ENCODE measurements around the gene UST.

- TF ChIP-seq, protein P1, sequence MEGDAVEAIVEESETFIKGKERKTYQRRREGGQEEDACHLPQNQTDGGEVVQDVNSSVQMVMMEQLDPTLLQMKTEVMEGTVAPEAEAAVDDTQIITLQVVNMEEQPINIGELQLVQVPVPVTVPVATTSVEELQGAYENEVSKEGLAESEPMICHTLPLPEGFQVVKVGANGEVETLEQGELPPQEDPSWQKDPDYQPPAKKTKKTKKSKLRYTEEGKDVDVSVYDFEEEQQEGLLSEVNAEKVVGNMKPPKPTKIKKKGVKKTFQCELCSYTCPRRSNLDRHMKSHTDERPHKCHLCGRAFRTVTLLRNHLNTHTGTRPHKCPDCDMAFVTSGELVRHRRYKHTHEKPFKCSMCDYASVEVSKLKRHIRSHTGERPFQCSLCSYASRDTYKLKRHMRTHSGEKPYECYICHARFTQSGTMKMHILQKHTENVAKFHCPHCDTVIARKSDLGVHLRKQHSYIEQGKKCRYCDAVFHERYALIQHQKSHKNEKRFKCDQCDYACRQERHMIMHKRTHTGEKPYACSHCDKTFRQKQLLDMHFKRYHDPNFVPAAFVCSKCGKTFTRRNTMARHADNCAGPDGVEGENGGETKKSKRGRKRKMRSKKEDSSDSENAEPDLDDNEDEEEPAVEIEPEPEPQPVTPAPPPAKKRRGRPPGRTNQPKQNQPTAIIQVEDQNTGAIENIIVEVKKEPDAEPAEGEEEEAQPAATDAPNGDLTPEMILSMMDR (IDR thresholded peaks at IDR 0.05): no peak
- TF ChIP-seq POLR2A (IDR thresholded peaks at IDR 0.05): no peak
Measured at GRCh38 chr6:149093643-149094042, 346.8 kb downstream of the UST start.

Measured in esophagus squamous epithelium (tissue), 4 donors.